ENCODE measurements around the gene MESD.

DNA sequence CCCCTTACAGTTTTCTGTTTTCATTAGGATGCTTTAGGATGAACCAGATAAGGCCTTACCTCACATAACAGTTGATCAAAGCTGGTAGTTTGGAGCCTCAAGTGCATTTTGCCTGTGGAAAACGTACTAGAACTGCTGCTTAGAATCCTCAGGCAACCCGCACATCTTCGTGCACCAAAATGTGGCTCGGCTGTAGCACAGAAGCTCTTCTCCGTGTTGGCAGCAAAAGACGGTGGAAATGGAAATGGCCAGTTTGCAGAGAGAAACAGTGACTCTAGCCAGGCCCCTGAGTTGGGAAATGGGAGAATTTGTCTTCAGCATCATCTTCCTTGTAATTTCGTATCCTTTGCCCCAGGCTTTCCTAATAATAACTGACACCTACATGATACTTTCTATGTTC lies 31.7 kb upstream of the MESD start:
- TF ChIP-seq EZH2phosphoT487 (IDR thresholded peaks at IDR 0.05; ENCODE audit: borderline replicate concordance, low read depth) (no peak), NRF1 (IDR thresholded peaks at IDR 0.05; ENCODE audit: low read depth, low read length) (no peak), NFIC (IDR thresholded peaks at IDR 0.05; ENCODE audit: borderline replicate concordance) (no peak), TCF12 (IDR thresholded peaks at IDR 0.05) (no peak), EP300 (IDR thresholded peaks at IDR 0.05; ENCODE audit: borderline replicate concordance in 1 of 2, low read depth in 1 of 2, low read length in 1 of 2) (no peak), RAD21 (IDR thresholded peaks at IDR 0.05; ENCODE audit: low read length) (no peak), TAF1 (IDR thresholded peaks at IDR 0.05; ENCODE audit: borderline replicate concordance, low read depth, low read length) (no peak)
- TF ChIP-seq, protein P1, sequence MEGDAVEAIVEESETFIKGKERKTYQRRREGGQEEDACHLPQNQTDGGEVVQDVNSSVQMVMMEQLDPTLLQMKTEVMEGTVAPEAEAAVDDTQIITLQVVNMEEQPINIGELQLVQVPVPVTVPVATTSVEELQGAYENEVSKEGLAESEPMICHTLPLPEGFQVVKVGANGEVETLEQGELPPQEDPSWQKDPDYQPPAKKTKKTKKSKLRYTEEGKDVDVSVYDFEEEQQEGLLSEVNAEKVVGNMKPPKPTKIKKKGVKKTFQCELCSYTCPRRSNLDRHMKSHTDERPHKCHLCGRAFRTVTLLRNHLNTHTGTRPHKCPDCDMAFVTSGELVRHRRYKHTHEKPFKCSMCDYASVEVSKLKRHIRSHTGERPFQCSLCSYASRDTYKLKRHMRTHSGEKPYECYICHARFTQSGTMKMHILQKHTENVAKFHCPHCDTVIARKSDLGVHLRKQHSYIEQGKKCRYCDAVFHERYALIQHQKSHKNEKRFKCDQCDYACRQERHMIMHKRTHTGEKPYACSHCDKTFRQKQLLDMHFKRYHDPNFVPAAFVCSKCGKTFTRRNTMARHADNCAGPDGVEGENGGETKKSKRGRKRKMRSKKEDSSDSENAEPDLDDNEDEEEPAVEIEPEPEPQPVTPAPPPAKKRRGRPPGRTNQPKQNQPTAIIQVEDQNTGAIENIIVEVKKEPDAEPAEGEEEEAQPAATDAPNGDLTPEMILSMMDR (IDR thresholded peaks at IDR 0.05): no peak
- TF ChIP-seq, protein P2, sequence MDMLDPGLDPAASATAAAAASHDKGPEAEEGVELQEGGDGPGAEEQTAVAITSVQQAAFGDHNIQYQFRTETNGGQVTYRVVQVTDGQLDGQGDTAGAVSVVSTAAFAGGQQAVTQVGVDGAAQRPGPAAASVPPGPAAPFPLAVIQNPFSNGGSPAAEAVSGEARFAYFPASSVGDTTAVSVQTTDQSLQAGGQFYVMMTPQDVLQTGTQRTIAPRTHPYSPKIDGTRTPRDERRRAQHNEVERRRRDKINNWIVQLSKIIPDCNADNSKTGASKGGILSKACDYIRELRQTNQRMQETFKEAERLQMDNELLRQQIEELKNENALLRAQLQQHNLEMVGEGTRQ (IDR thresholded peaks at IDR 0.05; ENCODE audit: borderline replicate concordance, low read depth, low read length): no peak
